ENCODE results near the gene RPAP3. TPM values are rescaled to one million over a fixed set of nuclear protein-coding genes. Genes with fewer than 3 reads are reported as not detected.

The RPAP3 gene
- total and polyA plus RNA-seq, 2 experiments from 2014 or later = 31.4 to 69.9 TPM

DNA sequence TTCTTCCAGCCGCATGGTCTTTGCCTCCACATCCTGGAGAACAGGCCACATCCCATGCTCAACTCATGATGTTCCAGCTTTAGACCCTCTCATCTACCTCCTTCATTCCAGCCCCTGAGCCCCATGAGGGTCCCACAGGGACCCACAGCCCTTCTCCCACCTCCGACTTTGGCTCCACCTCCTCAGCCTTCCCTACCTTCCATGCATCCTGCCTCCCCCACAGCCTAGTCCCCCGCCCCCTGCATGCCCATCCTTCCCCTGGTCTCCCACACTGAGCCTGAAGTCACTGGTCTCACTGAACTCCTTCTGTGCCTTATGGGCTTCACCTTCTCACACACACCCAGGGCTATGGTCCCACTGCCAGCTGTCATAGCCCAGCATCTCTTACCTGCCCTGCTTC is 43.1 kb upstream of the RPAP3 start (continued):
- no peak for TF ChIP-seq POLR2AphosphoS5 (IDR thresholded peaks at IDR 0.05; ENCODE audit: low read depth)
- TF ChIP-seq STAT1 (IDR thresholded peaks at IDR 0.05; ENCODE audit: unreplicated experiment) = no peak
- TF ChIP-seq ZNF114 (CRISPR knock-in tag; IDR thresholded peaks at IDR 0.05) = no peak
- TF ChIP-seq JUNB (IDR thresholded peaks at IDR 0.05; ENCODE audit: unreplicated experiment) = no peak

DNA sequence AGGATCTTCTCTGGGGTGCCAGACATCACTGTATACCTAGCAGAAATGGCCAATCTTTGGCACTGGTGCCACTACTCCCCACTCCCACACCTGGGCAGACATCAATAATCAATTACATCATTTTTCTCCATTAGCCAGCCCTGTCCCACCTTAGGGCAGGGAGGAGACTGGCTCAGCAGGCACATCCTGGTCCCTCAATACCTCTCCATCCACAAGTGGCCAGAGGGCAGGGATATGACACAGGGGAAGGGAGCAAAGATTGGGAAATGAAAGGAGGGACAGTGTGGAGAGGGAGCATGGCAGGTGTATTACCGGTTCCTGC is 42.6 kb upstream of the RPAP3 start:
- no peaks in the 10 kb centered on the region; the same call in 2 of the 3 replicates for H3K9me3 Mint-ChIP-seq
- H3K4me3 ChIP-seq = no peak overlapping the region
- ATAC-seq = no peak

More for the DNA sequence above, 42.6 kb upstream of the RPAP3 start:
- Histone ChIP-seq H3K4me1 (ENCODE audit: insufficient read depth) (peaks cover 11% of the 10 kb centered on the region), H3K79me2 (replicated peaks; ENCODE audit: insufficient read depth) (no peaks in the 10 kb centered on the region), H2AFZ (no peak overlapping the region), H3K36me3 (ENCODE audit: insufficient read depth) (no peaks in the 10 kb centered on the region), H3K4me2 (no peak overlapping the region), H3K9me2 (ENCODE audit: insufficient read depth) (no peaks in the 10 kb centered on the region), H3K27ac (ENCODE audit: low read depth) (no peak overlapping the region), H4K20me1 (replicated peaks; ENCODE audit: insufficient read depth) (no peaks in the 10 kb centered on the region), H3K27me3 (ENCODE audit: insufficient read depth) (no peaks in the 10 kb centered on the region), H3F3A (replicated peaks; ENCODE audit: low read depth) (no peaks in the 10 kb centered on the region)
- peaks cover 27% of the 10 kb centered on the region for H3K27me3 Mint-ChIP-seq (ENCODE audit: insufficient read depth, low read depth, poor library complexity)
- peaks cover 49% of the 10 kb centered on the region for H3K4me1 Mint-ChIP-seq
- H3K36me3 Mint-ChIP-seq (ENCODE audit: low read depth) = peaks cover 4% of the 10 kb centered on the region; the same call in 1 of the 3 replicates
- TF ChIP-seq ZNF331 (CRISPR knock-in tag; IDR thresholded peaks at IDR 0.05; ENCODE audit: low read depth) (no peak), EZH2phosphoT487 (IDR thresholded peaks at IDR 0.05; ENCODE audit: unreplicated experiment) (no peak), ZNF114 (CRISPR knock-in tag; IDR thresholded peaks at IDR 0.05) (no peak), STAT1 (IDR thresholded peaks at IDR 0.05; ENCODE audit: unreplicated experiment) (no peak), NANOG (IDR thresholded peaks at IDR 0.05; ENCODE audit: borderline replicate concordance) (no peak), CREB1 (CRISPR knock-in tag; IDR thresholded peaks at IDR 0.05; ENCODE audit: low read depth) (no peak), EZH2 (IDR thresholded peaks at IDR 0.05; ENCODE audit: low read depth, unreplicated experiment) (no peak), JUNB (IDR thresholded peaks at IDR 0.05; ENCODE audit: unreplicated experiment) (no peak), POLR2AphosphoS5 (IDR thresholded peaks at IDR 0.05; ENCODE audit: low read depth) (no peak)
- TF ChIP-seq, protein P1, sequence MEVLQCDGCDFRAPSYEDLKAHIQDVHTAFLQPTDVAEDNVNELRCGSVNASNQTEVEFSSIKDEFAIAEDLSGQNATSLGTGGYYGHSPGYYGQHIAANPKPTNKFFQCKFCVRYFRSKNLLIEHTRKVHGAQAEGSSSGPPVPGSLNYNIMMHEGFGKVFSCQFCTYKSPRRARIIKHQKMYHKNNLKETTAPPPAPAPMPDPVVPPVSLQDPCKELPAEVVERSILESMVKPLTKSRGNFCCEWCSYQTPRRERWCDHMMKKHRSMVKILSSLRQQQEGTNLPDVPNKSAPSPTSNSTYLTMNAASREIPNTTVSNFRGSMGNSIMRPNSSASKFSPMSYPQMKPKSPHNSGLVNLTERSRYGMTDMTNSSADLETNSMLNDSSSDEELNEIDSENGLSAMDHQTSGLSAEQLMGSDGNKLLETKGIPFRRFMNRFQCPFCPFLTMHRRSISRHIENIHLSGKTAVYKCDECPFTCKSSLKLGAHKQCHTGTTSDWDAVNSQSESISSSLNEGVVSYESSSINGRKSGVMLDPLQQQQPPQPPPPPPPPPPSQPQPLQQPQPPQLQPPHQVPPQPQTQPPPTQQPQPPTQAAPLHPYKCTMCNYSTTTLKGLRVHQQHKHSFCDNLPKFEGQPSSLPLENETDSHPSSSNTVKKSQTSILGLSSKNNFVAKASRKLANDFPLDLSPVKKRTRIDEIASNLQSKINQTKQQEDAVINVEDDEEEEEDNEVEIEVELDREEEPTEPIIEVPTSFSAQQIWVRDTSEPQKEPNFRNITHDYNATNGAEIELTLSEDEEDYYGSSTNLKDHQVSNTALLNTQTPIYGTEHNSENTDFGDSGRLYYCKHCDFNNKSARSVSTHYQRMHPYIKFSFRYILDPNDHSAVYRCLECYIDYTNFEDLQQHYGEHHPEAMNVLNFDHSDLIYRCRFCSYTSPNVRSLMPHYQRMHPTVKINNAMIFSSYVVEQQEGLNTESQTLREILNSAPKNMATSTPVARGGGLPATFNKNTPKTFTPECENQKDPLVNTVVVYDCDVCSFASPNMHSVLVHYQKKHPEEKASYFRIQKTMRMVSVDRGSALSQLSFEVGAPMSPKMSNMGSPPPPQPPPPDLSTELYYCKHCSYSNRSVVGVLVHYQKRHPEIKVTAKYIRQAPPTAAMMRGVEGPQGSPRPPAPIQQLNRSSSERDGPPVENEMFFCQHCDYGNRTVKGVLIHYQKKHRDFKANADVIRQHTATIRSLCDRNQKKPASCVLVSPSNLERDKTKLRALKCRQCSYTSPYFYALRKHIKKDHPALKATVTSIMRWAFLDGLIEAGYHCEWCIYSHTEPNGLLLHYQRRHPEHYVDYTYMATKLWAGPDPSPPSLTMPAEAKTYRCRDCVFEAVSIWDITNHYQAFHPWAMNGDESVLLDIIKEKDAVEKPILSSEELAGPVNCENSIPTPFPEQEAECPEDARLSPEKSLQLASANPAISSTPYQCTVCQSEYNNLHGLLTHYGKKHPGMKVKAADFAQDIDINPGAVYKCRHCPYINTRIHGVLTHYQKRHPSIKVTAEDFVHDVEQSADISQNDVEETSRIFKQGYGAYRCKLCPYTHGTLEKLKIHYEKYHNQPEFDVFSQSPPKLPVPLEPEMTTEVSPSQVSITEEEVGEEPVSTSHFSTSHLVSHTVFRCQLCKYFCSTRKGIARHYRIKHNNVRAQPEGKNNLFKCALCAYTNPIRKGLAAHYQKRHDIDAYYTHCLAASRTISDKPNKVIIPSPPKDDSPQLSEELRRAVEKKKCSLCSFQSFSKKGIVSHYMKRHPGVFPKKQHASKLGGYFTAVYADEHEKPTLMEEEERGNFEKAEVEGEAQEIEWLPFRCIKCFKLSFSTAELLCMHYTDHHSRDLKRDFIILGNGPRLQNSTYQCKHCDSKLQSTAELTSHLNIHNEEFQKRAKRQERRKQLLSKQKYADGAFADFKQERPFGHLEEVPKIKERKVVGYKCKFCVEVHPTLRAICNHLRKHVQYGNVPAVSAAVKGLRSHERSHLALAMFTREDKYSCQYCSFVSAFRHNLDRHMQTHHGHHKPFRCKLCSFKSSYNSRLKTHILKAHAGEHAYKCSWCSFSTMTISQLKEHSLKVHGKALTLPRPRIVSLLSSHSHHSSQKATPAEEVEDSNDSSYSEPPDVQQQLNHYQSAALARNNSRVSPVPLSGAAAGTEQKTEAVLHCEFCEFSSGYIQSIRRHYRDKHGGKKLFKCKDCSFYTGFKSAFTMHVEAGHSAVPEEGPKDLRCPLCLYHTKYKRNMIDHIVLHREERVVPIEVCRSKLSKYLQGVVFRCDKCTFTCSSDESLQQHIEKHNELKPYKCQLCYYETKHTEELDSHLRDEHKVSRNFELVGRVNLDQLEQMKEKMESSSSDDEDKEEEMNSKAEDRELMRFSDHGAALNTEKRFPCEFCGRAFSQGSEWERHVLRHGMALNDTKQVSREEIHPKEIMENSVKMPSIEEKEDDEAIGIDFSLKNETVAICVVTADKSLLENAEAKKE (CRISPR knock-in tag; IDR thresholded peaks at IDR 0.05) = no peak
- TF ChIP-seq, protein P2, sequence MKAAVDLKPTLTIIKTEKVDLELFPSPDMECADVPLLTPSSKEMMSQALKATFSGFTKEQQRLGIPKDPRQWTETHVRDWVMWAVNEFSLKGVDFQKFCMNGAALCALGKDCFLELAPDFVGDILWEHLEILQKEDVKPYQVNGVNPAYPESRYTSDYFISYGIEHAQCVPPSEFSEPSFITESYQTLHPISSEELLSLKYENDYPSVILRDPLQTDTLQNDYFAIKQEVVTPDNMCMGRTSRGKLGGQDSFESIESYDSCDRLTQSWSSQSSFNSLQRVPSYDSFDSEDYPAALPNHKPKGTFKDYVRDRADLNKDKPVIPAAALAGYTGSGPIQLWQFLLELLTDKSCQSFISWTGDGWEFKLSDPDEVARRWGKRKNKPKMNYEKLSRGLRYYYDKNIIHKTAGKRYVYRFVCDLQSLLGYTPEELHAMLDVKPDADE (IDR thresholded peaks at IDR 0.05) = no peak
- TF ChIP-seq, protein P3, sequence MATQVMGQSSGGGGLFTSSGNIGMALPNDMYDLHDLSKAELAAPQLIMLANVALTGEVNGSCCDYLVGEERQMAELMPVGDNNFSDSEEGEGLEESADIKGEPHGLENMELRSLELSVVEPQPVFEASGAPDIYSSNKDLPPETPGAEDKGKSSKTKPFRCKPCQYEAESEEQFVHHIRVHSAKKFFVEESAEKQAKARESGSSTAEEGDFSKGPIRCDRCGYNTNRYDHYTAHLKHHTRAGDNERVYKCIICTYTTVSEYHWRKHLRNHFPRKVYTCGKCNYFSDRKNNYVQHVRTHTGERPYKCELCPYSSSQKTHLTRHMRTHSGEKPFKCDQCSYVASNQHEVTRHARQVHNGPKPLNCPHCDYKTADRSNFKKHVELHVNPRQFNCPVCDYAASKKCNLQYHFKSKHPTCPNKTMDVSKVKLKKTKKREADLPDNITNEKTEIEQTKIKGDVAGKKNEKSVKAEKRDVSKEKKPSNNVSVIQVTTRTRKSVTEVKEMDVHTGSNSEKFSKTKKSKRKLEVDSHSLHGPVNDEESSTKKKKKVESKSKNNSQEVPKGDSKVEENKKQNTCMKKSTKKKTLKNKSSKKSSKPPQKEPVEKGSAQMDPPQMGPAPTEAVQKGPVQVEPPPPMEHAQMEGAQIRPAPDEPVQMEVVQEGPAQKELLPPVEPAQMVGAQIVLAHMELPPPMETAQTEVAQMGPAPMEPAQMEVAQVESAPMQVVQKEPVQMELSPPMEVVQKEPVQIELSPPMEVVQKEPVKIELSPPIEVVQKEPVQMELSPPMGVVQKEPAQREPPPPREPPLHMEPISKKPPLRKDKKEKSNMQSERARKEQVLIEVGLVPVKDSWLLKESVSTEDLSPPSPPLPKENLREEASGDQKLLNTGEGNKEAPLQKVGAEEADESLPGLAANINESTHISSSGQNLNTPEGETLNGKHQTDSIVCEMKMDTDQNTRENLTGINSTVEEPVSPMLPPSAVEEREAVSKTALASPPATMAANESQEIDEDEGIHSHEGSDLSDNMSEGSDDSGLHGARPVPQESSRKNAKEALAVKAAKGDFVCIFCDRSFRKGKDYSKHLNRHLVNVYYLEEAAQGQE (IDR thresholded peaks at IDR 0.05; ENCODE audit: unreplicated experiment) = no peak
- TF ChIP-seq, protein P4, sequence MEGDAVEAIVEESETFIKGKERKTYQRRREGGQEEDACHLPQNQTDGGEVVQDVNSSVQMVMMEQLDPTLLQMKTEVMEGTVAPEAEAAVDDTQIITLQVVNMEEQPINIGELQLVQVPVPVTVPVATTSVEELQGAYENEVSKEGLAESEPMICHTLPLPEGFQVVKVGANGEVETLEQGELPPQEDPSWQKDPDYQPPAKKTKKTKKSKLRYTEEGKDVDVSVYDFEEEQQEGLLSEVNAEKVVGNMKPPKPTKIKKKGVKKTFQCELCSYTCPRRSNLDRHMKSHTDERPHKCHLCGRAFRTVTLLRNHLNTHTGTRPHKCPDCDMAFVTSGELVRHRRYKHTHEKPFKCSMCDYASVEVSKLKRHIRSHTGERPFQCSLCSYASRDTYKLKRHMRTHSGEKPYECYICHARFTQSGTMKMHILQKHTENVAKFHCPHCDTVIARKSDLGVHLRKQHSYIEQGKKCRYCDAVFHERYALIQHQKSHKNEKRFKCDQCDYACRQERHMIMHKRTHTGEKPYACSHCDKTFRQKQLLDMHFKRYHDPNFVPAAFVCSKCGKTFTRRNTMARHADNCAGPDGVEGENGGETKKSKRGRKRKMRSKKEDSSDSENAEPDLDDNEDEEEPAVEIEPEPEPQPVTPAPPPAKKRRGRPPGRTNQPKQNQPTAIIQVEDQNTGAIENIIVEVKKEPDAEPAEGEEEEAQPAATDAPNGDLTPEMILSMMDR (conservative IDR thresholded peaks at IDR 0.05; ENCODE audit: low read depth in 2 of 2) = no peak
- H3K4me3 Mint-ChIP-seq = no peak overlapping the region
- no peak for DNase-seq (ENCODE audit: low spot score)
- no peak overlapping the region for H3K27ac Mint-ChIP-seq

Measured in GM23338 (cell line).